COR-L47 (cell line): Measurements from ENCODE around the gene GATAD2A.

Experiments used
- DNase-seq: peaks from one replicate; lab custom pipeline; 2025; lab: John Stamatoyannopoulos, UW

Gene GATAD2A

GRCh38 chr19:19531951-19532805 is 126.7 kb downstream of the GATAD2A start:
- peak; percentile 57 for DNase-seq

- no peak for DNase-seq
Measured at GRCh38 chr19:19532806-19533701, 127.6 kb downstream of the GATAD2A start.

GRCh38 chr19:19533841-19534240 is 128.4 kb downstream of the GATAD2A start:
- no peak for DNase-seq

- DNase-seq = no peak
Measured at GRCh38 chr19:19534556-19535265, 129.2 kb downstream of the GATAD2A start.

- DNase-seq = no peak
Measured at GRCh38 chr19:19535311-19536191, 130.1 kb downstream of the GATAD2A start.

GRCh38 chr19:19537075-19538048 is 131.9 kb downstream of the GATAD2A start:
- no peak for DNase-seq

- DNase-seq = no peak
Measured at GRCh38 chr19:19538061-19538784, 132.7 kb downstream of the GATAD2A start, which contains the start of gene CILP2. CILP2 (plus strand) TSS chr19:19538265; CDS start chr19:19538350, 85 bp downstream.

- no peak for DNase-seq
Measured at GRCh38 chr19:19538785-19539166, 133.3 kb downstream of the GATAD2A start.

- no peak for DNase-seq
Measured at GRCh38 chr19:19539698-19540063, 134.2 kb downstream of the GATAD2A start.

- DNase-seq = no peak
Measured at GRCh38 chr19:19540064-19540714, 134.7 kb downstream of the GATAD2A start.

- no peak for DNase-seq
Measured at GRCh38 chr19:19540715-19541515, 135.4 kb downstream of the GATAD2A start.

- DNase-seq = no peak
Measured at GRCh38 chr19:19541616-19542015, 136.1 kb downstream of the GATAD2A start.

- no peak for DNase-seq
Measured at GRCh38 chr19:19542507-19542906, 137.0 kb downstream of the GATAD2A start.

GRCh38 chr19:19543101-19543500 is 137.6 kb downstream of the GATAD2A start:
- no peak for DNase-seq

GRCh38 chr19:19543640-19544039 is 138.2 kb downstream of the GATAD2A start:
- no peak for DNase-seq

GRCh38 chr19:19544257-19544953 is 138.9 kb downstream of the GATAD2A start:
- no peak for DNase-seq

GRCh38 chr19:19544954-19545591 is 139.6 kb downstream of the GATAD2A start:
- DNase-seq = no peak
